RWPE2 (cell line): ENCODE results near the gene TSPO2.

ENCODE experiments used
- ATAC-seq: fragments of 200-7000 bp; cut with Tn5 transposase; 3 replicates; pipeline ENCODE4 v1.9.1; 2021; ENCODE audit warnings: low read depth
- DNase-seq: peaks from one replicate; pipeline ENCODE4 v3.0.0-alpha.2; 2020; ENCODE audit warnings: low spot score
- H3K27ac ChIP-seq: fragments of 450-650 bp; 2 replicates; pipeline ENCODE4 v1.5.1; 2017; ENCODE audit warnings: mild to moderate bottlenecking; ENCODE audit not compliant: poor library complexity, severe bottlenecking
- H3K27me3 ChIP-seq: fragments of 250-450 bp; sonication (Bioruptor Pico); 2 replicates; pipeline ENCODE4 v1.5.1; 2021; ENCODE audit warnings: mild to moderate bottlenecking, moderate library complexity; ENCODE audit not compliant: insufficient read depth, poor library complexity, severe bottlenecking
- H3K36me3 ChIP-seq: fragments of 250-450 bp; sonication (Bioruptor Pico); 2 replicates; pipeline ENCODE4 v1.5.1; 2020; ENCODE audit warnings: low read depth, mild to moderate bottlenecking, moderate library complexity
- H3K4me1 ChIP-seq: fragments of 250-450 bp; sonication (Bioruptor Pico); 2 replicates; pipeline ENCODE4 v1.5.1; 2021; ENCODE audit warnings: mild to moderate bottlenecking, moderate library complexity; ENCODE audit not compliant: insufficient read depth, poor library complexity, severe bottlenecking
- H3K4me3 ChIP-seq: fragments of 250-450 bp; sonication (Bioruptor Pico); 2 replicates; pipeline ENCODE4 v1.5.1; 2021; ENCODE audit warnings: mild to moderate bottlenecking, moderate library complexity; ENCODE audit not compliant: severe bottlenecking
- H3K9me3 ChIP-seq: fragments of 250-450 bp; sonication (Bioruptor Pico); 2 replicates; pipeline ENCODE4 v1.5.1; 2021; ENCODE audit warnings: mild to moderate bottlenecking, moderate library complexity; ENCODE audit not compliant: severe bottlenecking
- CTCF ChIP-seq: fragments of 450-650 bp; IDR thresholded peaks from one replicate; pipeline ENCODE4 v1.5.1; 2017; ENCODE audit warnings: mild to moderate bottlenecking, moderate library complexity; ENCODE audit not compliant: poor library complexity, severe bottlenecking

TSPO2 gene

GRCh38 chr6:41085182-41085581 is 42.9 kb downstream of the TSPO2 start:
- Histone ChIP-seq H3K27me3 (no peaks in the 10 kb centered on the region), H3K27ac (no peak overlapping the region), H3K4me3 (no peak overlapping the region), H3K9me3 (no peaks in the 10 kb centered on the region), H3K36me3 (peaks cover 93% of the 10 kb centered on the region), H3K4me1 (no peaks in the 10 kb centered on the region)
- ATAC-seq (no peak), DNase-seq (no peak)
- TF ChIP-seq CTCF = no peak

- TF ChIP-seq CTCF = no peak
- H3K4me1 ChIP-seq = no peaks in the 10 kb centered on the region
- no peak for DNase-seq
- H3K27ac ChIP-seq = no peak overlapping the region
- no peak overlapping the region for H3K4me3 ChIP-seq
- no peaks in the 10 kb centered on the region for H3K9me3 ChIP-seq
- no peaks in the 10 kb centered on the region for H3K27me3 ChIP-seq
- H3K36me3 ChIP-seq = peaks cover 95% of the 10 kb centered on the region
- ATAC-seq = no peak
These were observed 46.2 kb downstream of the TSPO2 start for GRCh38 chr6:41088451-41088850.

- no peak overlapping the region for H3K4me3 ChIP-seq
- H3K9me3 ChIP-seq = no peaks in the 10 kb centered on the region
- no peak overlapping the region for H3K27ac ChIP-seq
- DNase-seq = no peak
- no peak for TF ChIP-seq CTCF
- H3K4me1 ChIP-seq = no peaks in the 10 kb centered on the region
- ATAC-seq = no peak
- H3K36me3 ChIP-seq = peaks cover 97% of the 10 kb centered on the region
- no peaks in the 10 kb centered on the region for H3K27me3 ChIP-seq
These were observed 48.8 kb downstream of the TSPO2 start for GRCh38 chr6:41090841-41091761.

GRCh38 chr6:41092421-41093140 is 50.3 kb downstream of the TSPO2 start:
- peak; percentile 57 for TF ChIP-seq CTCF
- H3K36me3 ChIP-seq = peaks cover 97% of the 10 kb centered on the region
- ATAC-seq (peak; percentile 29; the same call in 1 of the 3 replicates), DNase-seq (no peak)
- H3K9me3 ChIP-seq = no peaks in the 10 kb centered on the region
- no peak overlapping the region for H3K27ac ChIP-seq
- no peak overlapping the region for H3K4me3 ChIP-seq
- no peaks in the 10 kb centered on the region for H3K27me3 ChIP-seq
- H3K4me1 ChIP-seq = no peaks in the 10 kb centered on the region
